WTC11 (cell line): ENCODE results near the gene ANKRD11. TPM values are rescaled to one million over a fixed set of nuclear protein-coding genes. Genes with fewer than 3 reads are reported as not detected.
A peak's percentile ranks its signal among the peaks of the same experiment; 100 is the strongest.

Experiments
- ATAC-seq: fragments of 200-7000 bp; cut with Tn5 transposase; 2 replicates; pipeline ENCODE4 v1.10.0; 2021; ENCODE audit warnings: mild to moderate bottlenecking, moderate library complexity
- CTCF ChIA-PET: fragments of 300-600 bp; sonication (Branson Sonifier 250); formaldehyde crosslinking; loops from one replicate; lab custom pipeline; 2021; ENCODE audit warnings: antibody characterized with exemption; lab: Charles Lee
- POLR2A ChIA-PET: fragments of 350-600 bp; sonication (Branson Sonifier 250); formaldehyde crosslinking; loops from one replicate; lab custom pipeline; 2021; ENCODE audit warnings: antibody characterized with exemption; lab: Charles Lee
- DNase-seq: peaks from one replicate; pipeline ENCODE4 v3.0.0; 2021; ENCODE audit warnings: low spot score
- H3K27ac Mint-ChIP-seq: 2 replicates; pipeline ENCODE4 v1.8.0; 2021; ENCODE audit warnings: mixed read lengths
- H3K27me3 Mint-ChIP-seq: 2 replicates; pipeline ENCODE4 v1.8.0; 2021; ENCODE audit warnings: low read depth, mild to moderate bottlenecking, moderate library complexity, mixed read lengths
- H3K36me3 Mint-ChIP-seq: 2 replicates; pipeline ENCODE4 v1.8.0; 2021; ENCODE audit warnings: mixed read lengths
- H3K4me1 Mint-ChIP-seq: 2 replicates; pipeline ENCODE4 v1.8.0; 2022; ENCODE audit warnings: mixed read lengths
- H3K4me3 Mint-ChIP-seq: 2 replicates; pipeline ENCODE4 v1.8.0; 2021; ENCODE audit warnings: mild to moderate bottlenecking, moderate library complexity, mixed read lengths
- H3K9me3 Mint-ChIP-seq: 2 replicates; pipeline ENCODE4 v1.8.0; 2021; ENCODE audit warnings: mixed read lengths
- ATF6 ChIP-seq: sonication (generic); formaldehyde crosslinking; IDR thresholded peaks from 2 replicates; pipeline ENCODE4 v1.8.1; 2023; ENCODE audit warnings: mild to moderate bottlenecking, missing genetic modification reagents
- CDX4 ChIP-seq: fragments of 250-450 bp; sonication (Bioruptor Pico); IDR thresholded peaks from 2 replicates; pipeline ENCODE4 v1.9.0; 2021; ENCODE audit warnings: moderate library complexity, mild to moderate bottlenecking, inconsistent platforms, borderline replicate concordance
- EMX1 ChIP-seq: fragments of 250-450 bp; sonication (Bioruptor Pico); IDR thresholded peaks from 2 replicates; pipeline ENCODE4 v1.8.0; 2021; ENCODE audit warnings: mild to moderate bottlenecking
- FOXP4 ChIP-seq: sonication (generic); formaldehyde crosslinking; IDR thresholded peaks from 2 replicates; pipeline ENCODE4 v1.8.0; 2022; ENCODE audit warnings: mild to moderate bottlenecking, missing genetic modification reagents
- NR1H2 ChIP-seq: sonication (generic); formaldehyde crosslinking; IDR thresholded peaks from 2 replicates; pipeline ENCODE4 v1.9.0; 2021; ENCODE audit warnings: mild to moderate bottlenecking, moderate library complexity, missing genetic modification reagents
- PREB ChIP-seq: sonication (generic); formaldehyde crosslinking; IDR thresholded peaks from 2 replicates; pipeline ENCODE4 v1.8.1; 2022; ENCODE audit warnings: mild to moderate bottlenecking, missing genetic modification reagents, moderate library complexity, borderline replicate concordance
- RELA ChIP-seq: sonication (generic); formaldehyde crosslinking; IDR thresholded peaks from 2 replicates; pipeline ENCODE4 v1.8.1; 2022; ENCODE audit warnings: missing genetic modification reagents, mild to moderate bottlenecking, borderline replicate concordance
- TCF7 ChIP-seq: sonication (generic); formaldehyde crosslinking; IDR thresholded peaks from 2 replicates; pipeline ENCODE4 v1.8.0; 2022; ENCODE audit warnings: mild to moderate bottlenecking, low read depth, missing genetic modification reagents, moderate library complexity
- TEAD1 ChIP-seq: sonication (generic); formaldehyde crosslinking; IDR thresholded peaks from 2 replicates; pipeline ENCODE4 v1.8.0; 2022; ENCODE audit warnings: mild to moderate bottlenecking, missing genetic modification reagents
- TEAD4 ChIP-seq: sonication (generic); formaldehyde crosslinking; IDR thresholded peaks from 2 replicates; pipeline ENCODE4 v1.8.0; 2022; ENCODE audit warnings: mild to moderate bottlenecking, missing genetic modification reagents
- USF1 ChIP-seq: sonication (generic); formaldehyde crosslinking; IDR thresholded peaks from 2 replicates; pipeline ENCODE4 v1.8.0; 2022; ENCODE audit warnings: mild to moderate bottlenecking, missing genetic modification reagents
- ZBTB21 ChIP-seq: sonication (generic); formaldehyde crosslinking; IDR thresholded peaks from 2 replicates; pipeline ENCODE4 v1.8.1; 2023; ENCODE audit warnings: mild to moderate bottlenecking, missing genetic modification reagents, borderline replicate concordance
- ZMAT4 ChIP-seq: fragments of 250-450 bp; sonication (Bioruptor Pico); IDR thresholded peaks from 2 replicates; pipeline ENCODE4 v1.9.0; 2021; ENCODE audit warnings: mild to moderate bottlenecking
- ZNF121 ChIP-seq: sonication (generic); formaldehyde crosslinking; IDR thresholded peaks from 2 replicates; pipeline ENCODE4 v1.8.0; 2023; ENCODE audit warnings: missing genetic modification reagents
- ZNF232 ChIP-seq: sonication (generic); formaldehyde crosslinking; IDR thresholded peaks from 2 replicates; pipeline ENCODE4 v1.8.0; 2022; ENCODE audit warnings: mild to moderate bottlenecking, missing genetic modification reagents
- ZNF317 ChIP-seq: sonication (generic); formaldehyde crosslinking; IDR thresholded peaks from 2 replicates; pipeline ENCODE4 v1.8.1; 2023; ENCODE audit warnings: low read depth, mild to moderate bottlenecking, moderate library complexity, missing genetic modification reagents, borderline replicate concordance
- ZNF396 ChIP-seq: fragments of 250-450 bp; sonication (Bioruptor Pico); IDR thresholded peaks from 2 replicates; pipeline ENCODE4 v1.8.0; 2021; ENCODE audit warnings: mild to moderate bottlenecking, moderate library complexity, borderline replicate concordance
- ZNF416 ChIP-seq: fragments of 250-450 bp; sonication (Bioruptor Pico); IDR thresholded peaks from 2 replicates; pipeline ENCODE4 v1.9.0; 2021; ENCODE audit warnings: mild to moderate bottlenecking, inconsistent platforms
- ZNF425 ChIP-seq: fragments of 250-450 bp; sonication (Bioruptor Pico); conservative IDR thresholded peaks from 2 replicates; pipeline ENCODE4 v1.9.0; 2021; ENCODE audit warnings: mild to moderate bottlenecking
- ZNF671 ChIP-seq: fragments of 250-450 bp; sonication (Bioruptor Pico); IDR thresholded peaks from 2 replicates; pipeline ENCODE4 v1.8.0; 2021; ENCODE audit warnings: mild to moderate bottlenecking
- total RNA-seq: library from RNA; stranded (reverse); gene quantifications from 3 replicates; pipeline ENCODE4 v1.2.3, GENCODE V29; 2021

Gene ANKRD11
- total RNA-seq, 1 experiment from 2014 or later = 184 TPM

- TF ChIP-seq ATF6 (CRISPR knock-in tag) (no peak), ZNF416 (CRISPR knock-in tag) (no peak), TEAD1 (CRISPR knock-in tag) (no peak), TEAD4 (CRISPR knock-in tag) (no peak), NR1H2 (no peak), ZNF317 (CRISPR knock-in tag) (no peak)
These were observed 63.4 kb downstream of the ANKRD11 start (continued) for GRCh38 chr16:89426736-89427530.

- DNase-seq = no peak
- ChIA-PET CTCF (interaction anchor here (1.2 to 1.5 kb wide), 3 partner anchors 16 to 117 kb away, joined by 3 to 5 read pairs (median 4); no protein-coding TSS in a partner anchor), POLR2A (no interaction called here)
- Mint-ChIP-seq H3K27ac (peak overlapping the region; percentile 41), H3K9me3 (peaks cover 2% of the 10 kb centered on the region; the same call in 1 of the 2 replicates), H3K36me3 (peaks cover 2% of the 10 kb centered on the region; the same call in 1 of the 2 replicates), H3K4me3 (no peak overlapping the region), H3K4me1 (peaks cover 52% of the 10 kb centered on the region), H3K27me3 (no peaks in the 10 kb centered on the region)
- ATAC-seq = no peak
- TF ChIP-seq PREB (CRISPR knock-in tag) (no peak), ZNF671 (CRISPR knock-in tag) (no peak), ZNF232 (no peak), USF1 (CRISPR knock-in tag) (no peak), ZBTB21 (CRISPR knock-in tag) (no peak), TCF7 (CRISPR knock-in tag) (no peak), ZNF121 (no peak), RELA (CRISPR knock-in tag) (no peak), EMX1 (no peak), CDX4 (CRISPR knock-in tag) (no peak), ZNF425 (CRISPR knock-in tag) (no peak), FOXP4 (CRISPR knock-in tag) (no peak), ZMAT4 (CRISPR knock-in tag) (no peak), ZNF396 (CRISPR knock-in tag) (no peak)
These were observed 64.8 kb downstream of the ANKRD11 start for GRCh38 chr16:89425523-89425922.
